ENCODE data around the gene PDZD2.

PDZD2 gene

DNA sequence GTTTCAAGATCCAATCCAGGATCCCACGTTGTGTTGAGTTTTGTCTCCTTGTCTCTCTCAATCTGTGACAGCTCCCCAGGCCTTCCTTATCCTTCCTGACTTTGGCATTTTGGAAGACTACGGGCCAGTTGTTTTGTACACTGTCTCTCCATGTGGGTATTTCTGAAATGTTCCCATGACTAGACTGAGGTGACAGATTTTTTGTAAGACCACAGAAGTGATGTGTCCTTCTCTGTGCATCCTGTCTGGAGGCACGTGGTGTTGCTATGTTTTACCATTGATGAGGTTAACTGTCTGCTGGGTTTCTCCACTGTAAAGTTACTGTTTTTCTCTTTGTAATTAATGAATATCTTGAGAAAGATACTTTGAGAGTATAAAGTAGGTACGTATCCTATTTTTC lies 15.7 kb upstream of the PDZD2 start:
- H3K4me3 ChIP-seq (ENCODE audit: low read length) = no peak overlapping the region
- TF ChIP-seq, protein P1, sequence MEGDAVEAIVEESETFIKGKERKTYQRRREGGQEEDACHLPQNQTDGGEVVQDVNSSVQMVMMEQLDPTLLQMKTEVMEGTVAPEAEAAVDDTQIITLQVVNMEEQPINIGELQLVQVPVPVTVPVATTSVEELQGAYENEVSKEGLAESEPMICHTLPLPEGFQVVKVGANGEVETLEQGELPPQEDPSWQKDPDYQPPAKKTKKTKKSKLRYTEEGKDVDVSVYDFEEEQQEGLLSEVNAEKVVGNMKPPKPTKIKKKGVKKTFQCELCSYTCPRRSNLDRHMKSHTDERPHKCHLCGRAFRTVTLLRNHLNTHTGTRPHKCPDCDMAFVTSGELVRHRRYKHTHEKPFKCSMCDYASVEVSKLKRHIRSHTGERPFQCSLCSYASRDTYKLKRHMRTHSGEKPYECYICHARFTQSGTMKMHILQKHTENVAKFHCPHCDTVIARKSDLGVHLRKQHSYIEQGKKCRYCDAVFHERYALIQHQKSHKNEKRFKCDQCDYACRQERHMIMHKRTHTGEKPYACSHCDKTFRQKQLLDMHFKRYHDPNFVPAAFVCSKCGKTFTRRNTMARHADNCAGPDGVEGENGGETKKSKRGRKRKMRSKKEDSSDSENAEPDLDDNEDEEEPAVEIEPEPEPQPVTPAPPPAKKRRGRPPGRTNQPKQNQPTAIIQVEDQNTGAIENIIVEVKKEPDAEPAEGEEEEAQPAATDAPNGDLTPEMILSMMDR (IDR thresholded peaks at IDR 0.05; ENCODE audit: insufficient read depth, low read depth, low read length, missing control alignments) = no peak
- no peak for DNase-seq (ENCODE audit: low read depth)

- DNase-seq (ENCODE audit: low read depth) = no peak
- no peak overlapping the region for H3K4me3 ChIP-seq (ENCODE audit: low read length)
- TF ChIP-seq, protein P1 (IDR thresholded peaks at IDR 0.05; ENCODE audit: insufficient read depth, low read depth, low read length, missing control alignments) = no peak
Measured at GRCh38 chr5:31625394-31625793, 13.5 kb upstream of the PDZD2 start.

GRCh38 chr5:31626156-31626555 lies 12.8 kb upstream of the PDZD2 start:
- no peak for DNase-seq (ENCODE audit: low read depth)
- H3K4me3 ChIP-seq (ENCODE audit: low read length) = no peak overlapping the region
- TF ChIP-seq, protein P1 (IDR thresholded peaks at IDR 0.05; ENCODE audit: insufficient read depth, low read depth, low read length, missing control alignments) = no peak

DNA sequence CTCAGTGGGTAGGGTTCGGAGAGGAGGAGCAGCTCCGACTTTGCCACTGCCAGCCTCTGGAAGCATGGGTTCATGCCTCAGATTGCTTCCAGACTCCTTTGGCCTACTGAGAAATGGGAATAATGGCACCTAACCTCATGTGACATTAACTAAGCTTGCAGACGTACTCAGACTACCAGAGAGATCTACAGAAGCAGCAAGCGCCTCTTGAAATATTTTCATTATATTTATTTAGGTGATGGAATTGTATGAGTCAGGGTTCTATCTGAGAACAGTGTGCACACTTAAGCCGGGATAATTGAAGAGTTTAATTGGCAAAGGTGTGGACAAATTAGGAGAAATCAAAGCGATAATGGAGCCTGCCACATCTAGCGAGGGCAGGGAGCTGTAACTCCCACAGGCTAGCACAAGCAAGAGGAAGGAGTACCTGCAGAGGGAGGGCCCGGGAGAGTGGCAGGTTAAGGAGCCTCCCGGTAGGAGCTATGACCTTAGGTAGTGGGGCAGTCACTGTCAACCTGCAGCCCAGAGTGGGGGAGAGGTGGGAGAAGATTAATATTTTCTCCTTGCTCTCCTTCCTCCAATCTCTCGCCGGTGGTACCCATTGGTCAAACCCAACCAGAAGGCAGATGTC lies 12.2 kb upstream of the PDZD2 start:
- no peak for DNase-seq (ENCODE audit: low read depth)
- no peak overlapping the region for H3K4me3 ChIP-seq (ENCODE audit: low read length)
- TF ChIP-seq, protein P1 (IDR thresholded peaks at IDR 0.05; ENCODE audit: insufficient read depth, low read depth, low read length, missing control alignments) = no peak

DNA sequence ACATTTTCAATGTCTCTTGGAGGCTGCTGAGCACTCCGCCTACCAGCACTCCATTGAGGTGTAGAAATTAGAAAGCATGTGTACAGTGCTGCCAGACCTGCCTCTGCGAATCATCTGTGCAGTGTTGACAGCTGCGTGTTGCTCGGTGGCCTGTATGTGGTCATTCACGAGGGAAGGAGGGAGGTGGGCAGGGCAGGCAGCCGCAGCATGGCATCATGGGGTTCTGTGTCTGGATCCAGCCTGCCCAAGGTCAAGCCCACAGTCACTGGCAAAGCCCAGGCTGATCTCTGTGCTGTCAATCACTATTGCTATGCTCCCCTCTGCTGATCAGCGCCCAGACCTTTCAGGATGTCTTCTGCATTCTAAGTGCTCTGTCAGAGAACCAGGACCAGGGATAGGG lies 8.0 kb upstream of the PDZD2 start:
- H3K4me3 ChIP-seq (ENCODE audit: low read length) = no peak overlapping the region
- no peak for DNase-seq (ENCODE audit: low read depth)
- TF ChIP-seq, protein P1 (IDR thresholded peaks at IDR 0.05; ENCODE audit: insufficient read depth, low read depth, low read length, missing control alignments) = no peak

- H3K4me3 ChIP-seq (ENCODE audit: low read length) = no peak overlapping the region
- TF ChIP-seq, protein P1 (IDR thresholded peaks at IDR 0.05; ENCODE audit: insufficient read depth, low read depth, low read length, missing control alignments) = no peak
- DNase-seq (ENCODE audit: low read depth) = no peak
Measured at GRCh38 chr5:31632460-31632859, 6.5 kb upstream of the PDZD2 start.

- H3K4me3 ChIP-seq (ENCODE audit: low read length) = no peak overlapping the region
- no peak for DNase-seq (ENCODE audit: low read depth)
- TF ChIP-seq, protein P1 (IDR thresholded peaks at IDR 0.05; ENCODE audit: insufficient read depth, low read depth, low read length, missing control alignments) = no peak
Measured at GRCh38 chr5:31635446-31635845, 3.5 kb upstream of the PDZD2 start.

Data from epithelial cell of esophagus (primary cell).